Prostate gland (tissue), 2 donors: ENCODE data around the gene PA2G4. TPM values are rescaled to one million over a fixed set of nuclear protein-coding genes. Genes with fewer than 3 reads are reported as not detected.

ENCODE experiments used
- DNase-seq: peaks from one replicate; pipeline ENCODE4 v3.0.0-alpha.2; 2019; ENCODE audit warnings: low spot score
- H3K27ac ChIP-seq, 2 donors: fragments of 200-600 bp; sonication (generic); 2 replicates each; pipeline ENCODE4 v1.5.1; 2017 to 2019
- H3K27me3 ChIP-seq: fragments of 200-600 bp; sonication (generic); replicated peaks from 2 replicates; pipeline ENCODE4 v1.5.1; 2019; ENCODE audit not compliant: insufficient read depth
- H3K36me3 ChIP-seq, 2 donors: fragments of 200-600 bp; sonication (generic); 1 replicate in 1 of 2; 2 replicates in 1 of 2; pipeline versions ENCODE4 v1.5.1 to v1.8.1; 2017 to 2019
- H3K4me1 ChIP-seq: fragments of 200-600 bp; sonication (generic); replicated peaks from 2 replicates; pipeline ENCODE4 v1.5.1; 2019
- H3K4me3 ChIP-seq, 2 donors: fragments of 200-600 bp; sonication (generic); 2 replicates each; pipeline ENCODE4 v1.5.1; 2017 to 2019
- H3K9me3 ChIP-seq: fragments of 200-600 bp; sonication (generic); 2 replicates; pipeline ENCODE4 v1.5.1; 2017
- CTCF ChIP-seq, 4 experiments: fragments of 200-600 bp in 2 of 4; fragments of 450-650 bp in 2 of 4; sonication (generic) in 2 of 4; IDR thresholded peaks; 1 replicate in 3 of 4; 2 replicates in 1 of 4; pipeline ENCODE4 v1.5.1; 2016 to 2019; ENCODE audit warnings: antibody characterized with exemption in 4 of 4, mild to moderate bottlenecking in 2 of 4, moderate library complexity in 2 of 4
- POLR2A ChIP-seq: fragments of 450-650 bp; IDR thresholded peaks from one replicate; pipeline ENCODE4 v1.6.1; 2016; ENCODE audit warnings: antibody characterized with exemption, mild to moderate bottlenecking
- POLR2AphosphoS5 ChIP-seq: sonication (generic); formaldehyde crosslinking; IDR thresholded peaks from one replicate; pipeline ENCODE4 v1.6.1; 2017; ENCODE audit warnings: antibody characterized with exemption
- WGBS: methylation state at CpG from one replicate; pipeline ENCODE4 v1.1.5; 2018; 5-methylcytosine and 5-hydroxymethylcytosine counted together
- intact Hi-C: fragments of 100-400 bp; cut with DNase I; formaldehyde crosslinking; loops from one replicate; pipeline ENCODE4 v1.14.2; 2022
- total RNA-seq, 2 donors: library from RNA; depleted of rRNA; stranded (reverse); fragments of >200 nt; gene quantifications; one replicate each; pipeline ENCODE4 v1.1.0, GENCODE V29; 2016

PA2G4 gene
- total RNA-seq, 2 donors from 2014 or later: 75.0 to 93.3 TPM

DNA sequence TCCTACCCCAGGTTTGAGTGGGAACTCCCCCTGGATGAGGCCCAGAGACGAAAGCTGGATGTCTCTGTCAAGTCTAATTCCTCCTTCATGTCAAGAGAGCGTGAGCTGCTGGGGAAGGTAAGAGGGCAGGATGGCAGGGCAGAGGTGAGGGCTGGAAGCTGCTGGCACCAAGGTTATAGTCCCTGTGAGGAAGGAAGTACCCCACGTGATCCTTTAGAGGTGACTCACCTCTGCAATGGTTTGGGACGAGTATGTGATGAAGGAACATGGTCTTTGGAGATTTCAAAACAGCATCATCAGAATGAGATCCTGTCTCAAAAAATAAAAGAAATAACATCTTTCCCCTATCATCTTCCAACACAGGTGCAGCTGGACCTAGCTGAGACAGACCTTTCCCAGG is 38.9 kb downstream of the PA2G4 start:
- Histone ChIP-seq H3K36me3 (peaks cover 2 to 11% of the 10 kb centered on the region in 2 donors), H3K27ac (peak overlapping the region in 1 of 2 donors; percentile 38)
- 80% methylated on average over 4 of the region's 4 CpGs for WGBS

DNA sequence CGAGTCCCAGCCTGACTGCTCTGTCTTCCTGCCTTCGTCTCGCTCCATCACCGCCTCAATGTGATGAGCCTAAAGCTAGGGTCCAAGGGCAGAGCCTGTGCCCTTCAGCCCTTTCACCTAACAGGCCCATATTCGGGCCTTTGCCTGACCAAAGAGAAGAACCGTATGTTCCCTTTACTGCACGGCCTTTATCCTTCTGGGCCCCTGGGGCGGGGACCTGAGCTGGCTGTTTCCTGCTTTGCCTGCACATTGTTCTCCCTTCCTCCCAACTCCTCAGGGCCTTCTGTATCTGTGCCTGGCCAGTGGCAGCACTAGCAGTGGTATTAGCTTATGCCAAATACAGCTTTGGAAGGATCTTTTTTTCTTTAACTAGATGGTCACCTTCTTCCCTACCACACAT is 39.5 kb downstream of the PA2G4 start:
- H3K4me3 ChIP-seq: no peak overlapping the region
- peaks cover 0 to 11% of the 10 kb centered on the region in 2 donors for H3K36me3 ChIP-seq
- intact Hi-C loops: no loop called here
- TF ChIP-seq CTCF (IDR thresholded peaks at IDR 0.05): no peak
- peak overlapping the region in 1 of 2 donors; percentile 38 for H3K27ac ChIP-seq
- WGBS: 80% methylated on average over 8 of the region's 8 CpGs
- DNase-seq: no peak
- H3K9me3 ChIP-seq: no peaks in the 10 kb centered on the region
- no peaks in the 10 kb centered on the region for H3K27me3 ChIP-seq
- no peaks in the 10 kb centered on the region for H3K4me1 ChIP-seq

More for the DNA sequence above, 38.9 kb downstream of the PA2G4 start:
- Histone ChIP-seq H3K27me3 (no peaks in the 10 kb centered on the region), H3K4me3 (no peak overlapping the region), H3K4me1 (no peaks in the 10 kb centered on the region), H3K9me3 (no peaks in the 10 kb centered on the region)
- no peak for TF ChIP-seq CTCF (IDR thresholded peaks at IDR 0.05)
- no peak for TF ChIP-seq POLR2A
- no peak for TF ChIP-seq POLR2AphosphoS5
- intact Hi-C loops: no loop called here
- DNase-seq: no peak

DNA sequence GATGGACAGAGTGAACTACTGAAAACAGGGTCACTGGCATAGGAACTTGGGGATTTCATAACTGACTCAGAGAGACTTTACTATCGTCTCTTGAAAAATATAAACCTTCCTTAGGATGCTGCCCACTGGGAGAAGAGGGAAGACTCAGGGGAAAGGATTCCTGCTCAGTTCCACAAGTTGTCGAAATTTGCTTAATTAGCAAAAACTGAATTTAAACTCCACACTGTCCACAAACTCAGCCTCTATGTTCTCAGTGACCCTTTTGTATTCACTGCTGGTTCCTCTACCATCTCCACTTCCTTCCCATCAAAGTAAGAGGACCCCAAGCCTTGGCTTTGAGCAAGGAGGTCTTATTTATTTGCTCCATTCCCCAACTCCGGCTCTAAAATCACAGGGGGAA is 40.9 kb downstream of the PA2G4 start:
- no peak for DNase-seq
- Histone ChIP-seq H3K36me3 (peaks cover 0 to 11% of the 10 kb centered on the region in 2 donors), H3K4me3 (no peak overlapping the region), H3K9me3 (no peaks in the 10 kb centered on the region), H3K27me3 (no peaks in the 10 kb centered on the region), H3K27ac (no peak overlapping the region), H3K4me1 (no peaks in the 10 kb centered on the region)
- 80% methylated on average over 3 of the region's 3 CpGs for whole genome bisulfite sequencing
- TF ChIP-seq CTCF (IDR thresholded peaks at IDR 0.05): no peak
- TF ChIP-seq POLR2A: no peak
- TF ChIP-seq POLR2AphosphoS5: no peak
- intact Hi-C loops: no loop called here

GRCh38 chr12:56146492-56147460 is 42.4 kb downstream of the PA2G4 start:
- WGBS: 55% methylated on average over 13 of the region's 13 CpGs
- peaks cover 0 to 11% of the 10 kb centered on the region in 2 donors for H3K36me3 ChIP-seq
- intact Hi-C loops: no loop called here
- H3K27me3 ChIP-seq: no peaks in the 10 kb centered on the region
- no peaks in the 10 kb centered on the region for H3K9me3 ChIP-seq
- no peak overlapping the region for H3K4me3 ChIP-seq
- H3K27ac ChIP-seq: no peak overlapping the region
- TF ChIP-seq POLR2A (no peak), POLR2AphosphoS5 (no peak), CTCF (IDR thresholded peaks at IDR 0.05) (no peak)
- DNase-seq: no peak
- H3K4me1 ChIP-seq: peaks cover 5% of the 10 kb centered on the region

DNA sequence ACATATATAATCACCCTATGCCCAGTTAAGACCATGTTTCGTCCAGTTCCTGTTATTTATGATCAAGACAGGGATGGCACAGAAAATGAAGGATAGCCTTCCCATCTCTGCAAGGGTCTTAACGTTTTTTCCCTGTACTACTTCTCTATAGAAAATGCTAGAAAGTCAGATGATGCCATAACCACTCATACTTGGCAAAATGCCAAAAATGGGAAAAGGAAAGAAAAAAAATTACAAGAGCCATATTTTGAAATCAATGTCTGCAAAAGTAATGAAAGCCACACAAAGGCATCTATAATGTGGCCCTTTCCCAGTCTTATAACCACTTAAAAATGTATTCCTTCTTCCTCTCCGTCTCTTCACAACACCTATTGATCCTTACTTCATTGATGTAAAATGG is 46.2 kb downstream of the PA2G4 start:
- no peaks in the 10 kb centered on the region for H3K9me3 ChIP-seq
- H3K4me1 ChIP-seq: peaks cover 5% of the 10 kb centered on the region
- WGBS: 66% methylated on average over 3 of the region's 3 CpGs
- H3K27me3 ChIP-seq: no peaks in the 10 kb centered on the region
- H3K36me3 ChIP-seq: no peaks in the 10 kb centered on the region
- H3K4me3 ChIP-seq: no peak overlapping the region
- no peak for DNase-seq
- no peak overlapping the region for H3K27ac ChIP-seq
- intact Hi-C loops: no loop called here
- TF ChIP-seq POLR2A (no peak), POLR2AphosphoS5 (no peak), CTCF (IDR thresholded peaks at IDR 0.05) (no peak)
